Astrocyte of the cerebellum (primary cell): Measurements from ENCODE around the gene MT1M.
"Not testable (repeated sequence)": the region's sequence is repeated elsewhere in the genome, so short reads cannot be mapped to it uniquely, and the experiment has no call there.

Experiments used
- DNase-seq: peaks from one replicate; pipeline ENCODE4 v3.0.0-alpha.2; 2011; ENCODE audit warnings: low read depth
- H3K4me3 ChIP-seq: 2 replicates; pipeline ENCODE4 v1.5.1; 2011; ENCODE audit warnings: mild to moderate bottlenecking, low read depth, low read length, moderate library complexity
- in situ Hi-C: cut with HindIII; loops from 2 replicates; pipeline ENCODE4 v1.10.0; 2017; ENCODE audit warnings: low sequenced_read_pairs
- TF ChIP-seq, protein P1 (sequence below): IDR thresholded peaks from 2 replicates; pipeline ENCODE4 v1.5.1; 2012; ENCODE audit warnings: low read length, low read depth, moderate library complexity, mild to moderate bottlenecking; ENCODE audit errors: missing control alignments

MT1M gene

DNA sequence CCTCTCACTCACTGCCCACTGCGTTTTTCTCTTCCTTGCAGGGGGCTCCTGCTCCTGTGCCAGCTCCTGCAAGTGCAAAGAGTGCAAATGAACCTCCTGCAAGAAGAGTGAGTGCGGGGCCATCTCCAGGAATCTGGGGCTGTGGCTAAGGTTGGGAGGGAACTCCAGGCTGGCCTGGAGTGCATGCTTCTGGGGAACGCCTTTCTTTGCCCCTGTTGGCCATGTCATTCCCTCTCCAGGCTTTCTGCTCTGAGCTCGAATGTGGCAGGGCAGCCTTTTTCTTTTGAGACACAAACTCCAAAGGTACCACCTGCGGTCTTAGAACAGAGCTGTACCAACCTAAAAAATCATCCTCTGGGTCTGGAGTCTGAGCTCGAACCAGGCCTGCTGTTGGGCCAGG, 14.3 kb upstream of the MT1M start:
- in situ Hi-C loops: no loop called here
- TF ChIP-seq, protein P1, sequence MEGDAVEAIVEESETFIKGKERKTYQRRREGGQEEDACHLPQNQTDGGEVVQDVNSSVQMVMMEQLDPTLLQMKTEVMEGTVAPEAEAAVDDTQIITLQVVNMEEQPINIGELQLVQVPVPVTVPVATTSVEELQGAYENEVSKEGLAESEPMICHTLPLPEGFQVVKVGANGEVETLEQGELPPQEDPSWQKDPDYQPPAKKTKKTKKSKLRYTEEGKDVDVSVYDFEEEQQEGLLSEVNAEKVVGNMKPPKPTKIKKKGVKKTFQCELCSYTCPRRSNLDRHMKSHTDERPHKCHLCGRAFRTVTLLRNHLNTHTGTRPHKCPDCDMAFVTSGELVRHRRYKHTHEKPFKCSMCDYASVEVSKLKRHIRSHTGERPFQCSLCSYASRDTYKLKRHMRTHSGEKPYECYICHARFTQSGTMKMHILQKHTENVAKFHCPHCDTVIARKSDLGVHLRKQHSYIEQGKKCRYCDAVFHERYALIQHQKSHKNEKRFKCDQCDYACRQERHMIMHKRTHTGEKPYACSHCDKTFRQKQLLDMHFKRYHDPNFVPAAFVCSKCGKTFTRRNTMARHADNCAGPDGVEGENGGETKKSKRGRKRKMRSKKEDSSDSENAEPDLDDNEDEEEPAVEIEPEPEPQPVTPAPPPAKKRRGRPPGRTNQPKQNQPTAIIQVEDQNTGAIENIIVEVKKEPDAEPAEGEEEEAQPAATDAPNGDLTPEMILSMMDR: no peak
- no peak overlapping the region for H3K4me3 ChIP-seq
- no peak for DNase-seq

DNA sequence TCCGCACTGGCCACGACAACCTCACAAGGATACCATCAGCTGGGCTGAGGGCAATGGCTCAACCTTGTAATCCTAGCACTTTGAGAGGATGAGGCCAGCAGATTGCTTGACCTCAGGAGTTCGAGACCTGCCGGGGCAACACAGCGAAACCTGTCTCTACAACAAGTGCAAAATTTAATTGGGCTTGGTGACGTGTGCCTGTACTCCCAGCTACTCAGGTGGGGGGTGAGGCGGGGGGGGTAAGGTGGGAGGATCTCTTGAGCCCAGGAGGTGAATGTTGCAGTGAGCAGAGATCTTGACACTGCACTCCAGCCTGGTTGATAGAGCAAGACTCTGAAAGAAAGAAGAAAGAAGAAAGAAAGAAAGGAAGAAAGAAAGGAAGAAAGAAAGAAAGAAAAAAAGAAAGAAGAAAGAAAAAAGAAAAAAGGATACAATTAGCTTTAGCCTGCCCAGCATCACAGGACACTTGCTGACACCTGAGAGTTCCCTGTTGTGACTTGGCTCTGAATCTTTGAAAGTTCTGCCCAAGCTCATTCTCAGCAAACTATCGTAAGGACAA, 12.0 kb upstream of the MT1M start:
- TF ChIP-seq, protein P1: no peak
- H3K4me3 ChIP-seq: no peak overlapping the region
- in situ Hi-C loops: no loop called here
- no peak for DNase-seq

DNA sequence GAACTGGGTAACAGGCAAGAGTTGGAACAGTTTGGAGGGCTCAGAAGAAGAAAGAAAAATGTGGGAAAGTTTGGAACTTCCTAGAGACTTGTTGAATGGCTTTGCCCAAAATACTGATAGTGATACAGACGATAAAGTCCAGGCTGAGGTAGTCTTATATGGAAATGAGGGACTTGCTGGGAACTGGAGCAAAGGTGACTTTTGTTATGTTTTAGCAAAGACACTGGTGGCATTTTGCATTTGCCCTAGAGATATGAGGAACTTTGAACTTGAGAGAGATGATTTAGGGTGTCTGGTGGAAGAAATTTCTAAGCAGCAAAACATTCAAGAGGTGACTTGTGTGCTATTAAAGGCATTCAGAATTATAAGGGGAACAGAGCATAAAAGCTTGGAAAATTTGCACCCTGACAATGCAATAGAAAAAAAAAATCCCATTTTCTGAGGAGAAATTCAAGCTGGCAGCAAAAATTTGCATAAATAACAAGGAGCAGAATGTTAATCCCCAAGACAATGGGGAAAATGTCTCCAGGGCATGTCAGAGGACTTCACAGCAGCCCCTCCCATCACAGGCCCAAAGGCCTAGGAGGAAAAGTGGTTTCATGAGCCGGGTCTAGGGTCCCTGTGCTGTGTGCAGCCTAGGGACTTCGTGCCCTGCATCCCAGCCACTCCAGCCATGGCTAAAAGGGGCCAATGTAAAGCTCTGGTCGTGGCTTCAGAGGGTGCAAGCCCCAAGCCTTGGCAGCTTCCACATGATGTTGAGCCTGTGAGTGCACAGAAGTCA, 10.6 kb upstream of the MT1M start:
- in situ Hi-C loops, DNase-seq: not testable (repeated sequence)

DNA sequence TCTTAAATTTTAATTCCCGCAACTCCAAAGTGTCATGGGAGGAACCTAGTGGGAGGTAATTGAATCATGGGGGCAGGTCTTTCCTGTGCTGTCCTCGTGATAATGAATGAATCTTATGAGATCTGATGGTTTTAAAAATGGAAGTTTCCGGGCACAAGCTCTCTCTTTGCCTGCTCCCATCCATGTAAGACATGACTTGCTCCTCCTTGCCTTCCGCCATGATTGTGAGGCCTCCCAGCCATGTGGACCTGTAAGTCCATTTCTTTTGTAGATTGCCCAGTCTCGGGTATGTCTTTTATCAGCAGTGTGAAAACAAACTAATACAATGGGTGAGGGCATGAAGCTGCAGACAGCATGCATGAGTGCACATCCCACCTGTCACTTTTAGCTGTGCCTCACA, 9.3 kb upstream of the MT1M start:
- in situ Hi-C loops, H3K4me3 ChIP-seq, DNase-seq: not testable (repeated sequence)

More for the DNA sequence above, 10.6 kb upstream of the MT1M start:
- not testable (repeated sequence) for H3K4me3 ChIP-seq

DNA sequence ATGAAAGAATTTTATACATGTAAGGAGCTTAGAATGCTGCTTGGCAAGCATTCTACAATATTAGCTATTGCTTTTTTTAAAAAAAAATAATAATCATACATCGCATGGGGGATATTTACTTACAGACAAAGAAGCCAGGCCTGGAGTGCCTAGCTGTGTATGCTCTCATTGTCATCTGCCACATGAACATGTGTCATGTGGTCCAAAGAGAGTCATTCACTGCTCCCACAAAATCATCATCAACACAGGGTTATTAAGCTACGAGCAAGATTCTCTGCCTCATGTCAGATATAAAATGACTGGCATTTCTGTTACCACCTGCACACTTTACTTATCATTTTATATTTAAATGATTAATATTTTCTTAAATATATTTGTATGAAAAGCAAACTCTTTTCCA, 8.8 kb upstream of the MT1M start:
- H3K4me3 ChIP-seq: no peak overlapping the region
- no peak for DNase-seq
- in situ Hi-C loops: no loop called here
- TF ChIP-seq, protein P1: no peak

DNA sequence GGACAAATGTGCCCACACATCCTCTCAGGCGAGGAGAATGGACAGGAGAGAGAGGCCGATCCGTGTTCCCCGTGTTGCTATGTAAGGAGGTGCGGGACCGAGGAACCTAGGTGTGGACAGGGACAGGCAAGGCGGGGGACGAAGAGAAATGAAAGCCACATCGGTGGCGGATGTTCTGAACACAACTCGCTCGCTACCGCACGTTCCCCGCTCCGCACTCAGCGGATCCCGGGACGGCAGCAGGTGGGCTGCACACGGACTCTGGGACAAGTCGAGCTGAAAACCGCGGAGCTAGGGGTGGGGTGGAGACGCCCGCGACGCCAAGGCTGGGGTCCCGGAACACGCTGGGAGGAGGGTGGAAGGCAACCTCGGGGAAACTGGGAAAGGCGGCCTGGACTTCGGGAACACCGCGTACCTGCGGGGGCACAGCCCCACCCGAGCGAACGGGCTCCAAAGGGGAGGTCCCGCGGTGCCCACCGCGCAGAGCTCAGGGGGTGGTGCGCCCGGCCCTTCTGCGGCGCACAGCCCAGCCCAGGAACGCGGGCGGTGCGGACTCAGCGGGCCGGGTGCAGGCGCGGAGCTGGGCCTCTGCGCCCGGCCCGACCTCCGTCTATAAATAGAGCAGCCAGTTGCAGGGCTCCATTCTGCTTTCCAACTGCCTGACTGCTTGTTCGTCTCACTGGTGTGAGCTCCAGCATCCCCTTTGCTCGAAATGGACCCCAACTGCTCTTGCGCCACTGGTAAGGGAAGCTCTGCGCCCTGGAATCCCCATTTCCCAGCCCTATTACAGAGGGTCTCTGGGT, 7.1 kb upstream of the MT1M start, which contains the start of gene MT1E:
TSS of gene MT1E (plus strand) at position 642 of the 803 bp plus-strand sequence. CDS start at position 713, 71 bp downstream.
- H3K4me3 ChIP-seq: peak within 1 kb of the TSS; percentile 48
- TF ChIP-seq, protein P1: no peak
- DNase-seq: no peak
- in situ Hi-C loops: no loop called here

DNA sequence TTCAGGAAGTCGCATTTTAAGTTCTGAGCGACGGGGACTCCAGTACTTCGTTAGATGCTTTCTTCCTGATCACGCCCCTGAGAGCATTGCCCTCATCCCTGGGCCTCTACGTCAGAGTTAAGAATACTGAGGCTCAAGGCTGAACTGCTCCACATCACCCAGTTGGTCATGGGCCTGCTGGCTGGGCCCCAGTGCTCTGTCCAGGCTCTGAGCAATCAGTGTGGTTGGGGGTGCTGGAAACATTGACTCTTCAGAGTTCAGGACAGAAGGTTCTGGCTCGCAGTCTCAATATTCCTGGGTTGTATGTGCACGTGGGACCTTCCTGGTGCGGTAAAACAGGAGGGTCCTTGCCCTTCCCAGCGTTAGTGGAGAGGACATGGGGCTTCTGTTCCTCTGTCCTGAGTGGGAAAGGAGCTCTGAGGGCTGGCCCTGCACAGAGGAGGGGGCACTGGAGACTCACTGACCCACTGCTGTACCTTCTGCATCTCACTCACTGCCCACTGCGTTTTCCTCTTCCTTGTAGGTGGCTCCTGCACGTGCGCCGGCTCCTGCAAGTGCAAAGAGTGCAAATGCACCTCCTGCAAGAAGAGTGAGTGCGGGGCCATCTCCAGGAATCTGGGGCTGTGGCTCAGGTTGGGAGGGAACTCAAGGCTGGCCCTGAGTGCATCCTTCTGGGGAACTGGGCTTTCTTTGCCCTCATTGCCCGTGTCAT, 6.4 kb upstream of the MT1M start:
- TF ChIP-seq, protein P1: no peak
- DNase-seq: peak; percentile 57
- peak overlapping the region; percentile 48 for H3K4me3 ChIP-seq
- in situ Hi-C loops: no loop called here
